Measurements from ENCODE around the gene GJB3.

Gene GJB3

DNA sequence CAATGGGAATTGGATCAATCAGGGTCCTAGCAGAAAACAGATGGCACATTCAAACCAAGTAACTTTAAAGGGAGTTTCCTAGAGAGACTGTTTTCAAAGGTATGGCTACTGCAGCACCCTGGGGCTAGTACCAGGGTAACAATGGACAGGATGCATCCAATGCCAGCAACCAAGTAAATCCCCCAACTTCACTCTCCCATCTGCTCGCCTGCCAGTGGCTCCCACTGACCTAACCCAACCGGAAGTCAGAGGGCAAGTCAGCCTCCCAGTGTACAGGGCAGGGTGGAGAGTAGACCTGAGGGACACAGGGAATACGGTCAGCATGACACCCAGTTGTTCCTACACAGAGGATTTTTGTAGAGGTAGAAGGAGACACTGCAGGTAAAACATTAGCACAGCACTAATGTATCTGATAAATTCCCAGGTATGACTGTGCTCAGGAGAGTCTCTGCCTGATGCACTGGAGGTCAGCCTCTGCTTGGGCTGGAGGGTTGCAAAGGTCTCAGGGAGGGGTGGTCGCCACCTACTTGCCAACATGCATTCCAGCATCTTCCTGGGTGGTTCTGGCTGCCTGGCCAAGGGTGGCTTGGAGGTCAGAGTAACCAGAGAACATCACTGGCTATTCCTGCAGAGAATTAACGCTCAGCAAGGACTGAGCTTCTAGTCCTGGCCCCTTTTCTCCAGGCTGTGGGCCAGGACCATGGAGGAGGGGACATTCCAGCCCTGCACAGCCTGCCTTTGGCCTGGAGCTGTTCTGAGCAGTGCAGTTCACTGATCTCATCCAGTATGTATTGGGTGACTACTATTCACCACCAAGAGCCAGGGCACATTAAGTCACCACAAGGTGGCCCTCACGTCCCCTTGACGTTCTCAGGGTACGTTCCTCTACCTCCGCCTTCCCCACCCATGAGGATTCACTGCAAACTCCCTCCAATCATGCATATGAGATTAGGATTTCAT, 6.7 kb downstream of the GJB3 start:
- H2AFZ ChIP-seq: no peak overlapping the region
- no peak overlapping the region for H3K27ac ChIP-seq
- no peak overlapping the region for H3K4me3 ChIP-seq (ENCODE audit: low read depth, low read length)
- no peak overlapping the region for H3K4me2 ChIP-seq (ENCODE audit: low read length)
- H3K79me2 ChIP-seq: no peaks in the 10 kb centered on the region
- H3K9me3 ChIP-seq (ENCODE audit: control insufficient read depth, low read length): no peaks in the 10 kb centered on the region
- H3K36me3 ChIP-seq (ENCODE audit: control insufficient read depth, insufficient read depth, low read length): no peaks in the 10 kb centered on the region
- no peaks in the 10 kb centered on the region for H3K4me1 ChIP-seq
- no peaks in the 10 kb centered on the region for H3K27me3 ChIP-seq (ENCODE audit: control insufficient read depth, insufficient read depth, low read length)
- H3K9ac ChIP-seq: no peak overlapping the region
- TF ChIP-seq, protein P1, sequence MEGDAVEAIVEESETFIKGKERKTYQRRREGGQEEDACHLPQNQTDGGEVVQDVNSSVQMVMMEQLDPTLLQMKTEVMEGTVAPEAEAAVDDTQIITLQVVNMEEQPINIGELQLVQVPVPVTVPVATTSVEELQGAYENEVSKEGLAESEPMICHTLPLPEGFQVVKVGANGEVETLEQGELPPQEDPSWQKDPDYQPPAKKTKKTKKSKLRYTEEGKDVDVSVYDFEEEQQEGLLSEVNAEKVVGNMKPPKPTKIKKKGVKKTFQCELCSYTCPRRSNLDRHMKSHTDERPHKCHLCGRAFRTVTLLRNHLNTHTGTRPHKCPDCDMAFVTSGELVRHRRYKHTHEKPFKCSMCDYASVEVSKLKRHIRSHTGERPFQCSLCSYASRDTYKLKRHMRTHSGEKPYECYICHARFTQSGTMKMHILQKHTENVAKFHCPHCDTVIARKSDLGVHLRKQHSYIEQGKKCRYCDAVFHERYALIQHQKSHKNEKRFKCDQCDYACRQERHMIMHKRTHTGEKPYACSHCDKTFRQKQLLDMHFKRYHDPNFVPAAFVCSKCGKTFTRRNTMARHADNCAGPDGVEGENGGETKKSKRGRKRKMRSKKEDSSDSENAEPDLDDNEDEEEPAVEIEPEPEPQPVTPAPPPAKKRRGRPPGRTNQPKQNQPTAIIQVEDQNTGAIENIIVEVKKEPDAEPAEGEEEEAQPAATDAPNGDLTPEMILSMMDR (IDR thresholded peaks at IDR 0.05): no peak

- no peak overlapping the region for H3K9ac ChIP-seq
- H3K9me3 ChIP-seq (ENCODE audit: control insufficient read depth, low read length): no peaks in the 10 kb centered on the region
- H3K79me2 ChIP-seq: no peaks in the 10 kb centered on the region
- no peak overlapping the region for H3K4me3 ChIP-seq (ENCODE audit: low read depth, low read length)
- H3K27ac ChIP-seq: peak overlapping the region; percentile 56
- no peaks in the 10 kb centered on the region for H3K4me1 ChIP-seq
- H3K36me3 ChIP-seq (ENCODE audit: control insufficient read depth, insufficient read depth, low read length): no peaks in the 10 kb centered on the region
- TF ChIP-seq, protein P1 (IDR thresholded peaks at IDR 0.05): no peak
- no peaks in the 10 kb centered on the region for H3K27me3 ChIP-seq (ENCODE audit: control insufficient read depth, insufficient read depth, low read length)
- no peak overlapping the region for H3K4me2 ChIP-seq (ENCODE audit: low read length)
- no peak overlapping the region for H2AFZ ChIP-seq
Observed at GRCh38 chr1:34790985-34791384, 10.0 kb downstream of the GJB3 start.

DNA sequence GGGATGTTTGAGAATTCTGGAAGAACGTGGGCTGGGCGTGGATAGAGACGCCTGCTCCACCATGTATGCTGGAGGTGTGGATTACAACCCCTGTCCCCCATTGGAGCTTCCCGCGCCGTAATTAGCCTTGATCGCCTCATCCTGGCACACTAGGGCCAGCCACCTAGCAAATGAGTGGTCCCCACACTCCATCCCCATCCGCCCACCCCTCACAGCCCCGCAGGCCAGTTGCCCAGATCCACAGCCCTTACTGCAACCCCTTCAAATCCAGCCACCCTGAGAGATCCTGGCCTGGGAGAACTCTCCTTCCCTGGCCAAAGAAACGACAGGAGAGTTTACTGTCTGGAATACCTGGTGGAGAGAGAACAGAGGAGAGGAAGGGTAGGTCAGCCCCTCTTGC, 11.4 kb downstream of the GJB3 start:
- H3K27ac ChIP-seq: no peak overlapping the region
- no peaks in the 10 kb centered on the region for H3K4me1 ChIP-seq
- no peak overlapping the region for H3K4me3 ChIP-seq (ENCODE audit: low read depth, low read length)
- no peaks in the 10 kb centered on the region for H3K79me2 ChIP-seq
- TF ChIP-seq, protein P1 (IDR thresholded peaks at IDR 0.05): no peak
- H3K9me3 ChIP-seq (ENCODE audit: control insufficient read depth, low read length): no peaks in the 10 kb centered on the region
- H2AFZ ChIP-seq: peak overlapping the region; percentile 11
- H3K36me3 ChIP-seq (ENCODE audit: control insufficient read depth, insufficient read depth, low read length): no peaks in the 10 kb centered on the region
- no peak overlapping the region for H3K4me2 ChIP-seq (ENCODE audit: low read length)
- no peaks in the 10 kb centered on the region for H3K27me3 ChIP-seq (ENCODE audit: control insufficient read depth, insufficient read depth, low read length)
- H3K9ac ChIP-seq: no peak overlapping the region

DNA sequence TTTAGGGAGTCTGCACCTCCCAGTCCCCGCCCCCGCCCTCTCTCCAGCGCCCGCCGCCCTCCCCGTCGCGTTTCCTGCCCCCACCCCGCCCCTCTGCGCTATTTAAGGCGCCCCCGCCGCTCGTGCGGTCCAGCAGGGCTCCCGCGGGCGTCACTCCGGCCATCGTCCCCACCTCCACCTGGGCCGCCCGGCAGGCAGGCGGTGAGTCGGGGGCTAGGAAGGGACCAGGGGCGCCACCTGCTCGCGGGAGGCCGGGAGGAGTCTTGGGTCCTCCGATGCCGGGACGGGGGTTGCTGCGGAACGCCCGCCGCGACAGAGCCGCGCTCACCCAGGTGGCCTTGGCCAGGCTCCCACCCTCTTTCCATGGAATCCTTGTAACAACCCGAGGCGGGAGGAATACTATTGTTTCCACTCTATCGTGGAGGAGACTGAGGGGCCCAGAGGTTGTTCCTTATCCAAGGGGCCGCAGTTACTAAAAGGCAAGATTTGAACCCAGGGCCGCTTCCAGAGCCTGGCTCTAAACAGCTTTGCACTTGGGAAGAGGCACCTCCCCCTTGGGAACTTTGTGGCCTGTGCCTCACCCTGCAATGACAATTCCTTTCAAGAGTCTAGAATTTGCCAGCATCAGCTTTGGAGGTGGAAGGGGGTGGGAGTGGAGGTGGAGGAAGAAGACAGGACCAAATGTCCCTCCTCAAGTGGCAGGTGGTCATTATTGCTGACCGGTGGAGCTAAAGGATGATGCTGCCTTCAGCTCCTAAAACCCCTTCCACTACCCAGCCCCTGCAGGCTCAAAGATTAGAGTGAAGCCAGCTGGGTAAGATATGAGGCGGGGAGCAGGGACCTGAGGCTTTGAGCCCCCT, 12.1 kb downstream of the GJB3 start, which contains the start of gene GJA4:
TSS of gene GJA4 (plus strand) at position 132 of the 860 bp plus-strand sequence. CDS start 1,215 bp downstream, outside the sequence.
- Histone ChIP-seq H3K27me3 (ENCODE audit: control insufficient read depth, insufficient read depth, low read length) (no peaks in the 10 kb centered on the region), H2AFZ (peak within 1 kb of the TSS; percentile 11), H3K4me3 (ENCODE audit: low read depth, low read length) (peak within 1 kb of the TSS; percentile 8), H3K4me2 (ENCODE audit: low read length) (no peak within 1 kb of the TSS), H3K79me2 (no peaks in the 10 kb centered on the region), H3K36me3 (ENCODE audit: control insufficient read depth, insufficient read depth, low read length) (no peaks in the 10 kb centered on the region), H3K9me3 (ENCODE audit: control insufficient read depth, low read length) (no peaks in the 10 kb centered on the region), H3K27ac (peak within 1 kb of the TSS; percentile 19), H3K4me1 (no peaks in the 10 kb centered on the region), H3K9ac (no peak within 1 kb of the TSS)
- TF ChIP-seq, protein P1 (IDR thresholded peaks at IDR 0.05): no peak
